Choroid plexus epithelial cell (primary cell): ENCODE measurements around the gene OR6B3.

ENCODE experiments used
- DNase-seq: peaks from one replicate; pipeline ENCODE4 v3.0.0-alpha.2; 2010; ENCODE audit warnings: low read depth
- H3K4me3 ChIP-seq: 2 replicates; pipeline ENCODE4 v1.5.1; 2011; ENCODE audit warnings: low read depth, mild to moderate bottlenecking, control low read depth, low read length, moderate library complexity
- TF ChIP-seq, protein P1 (sequence below): conservative IDR thresholded peaks from 2 replicates; pipeline ENCODE4 v1.5.1; 2011; ENCODE audit warnings: low read depth, mild to moderate bottlenecking, control low read depth, inconsistent platforms, low read length, moderate library complexity

OR6B3 gene

DNA sequence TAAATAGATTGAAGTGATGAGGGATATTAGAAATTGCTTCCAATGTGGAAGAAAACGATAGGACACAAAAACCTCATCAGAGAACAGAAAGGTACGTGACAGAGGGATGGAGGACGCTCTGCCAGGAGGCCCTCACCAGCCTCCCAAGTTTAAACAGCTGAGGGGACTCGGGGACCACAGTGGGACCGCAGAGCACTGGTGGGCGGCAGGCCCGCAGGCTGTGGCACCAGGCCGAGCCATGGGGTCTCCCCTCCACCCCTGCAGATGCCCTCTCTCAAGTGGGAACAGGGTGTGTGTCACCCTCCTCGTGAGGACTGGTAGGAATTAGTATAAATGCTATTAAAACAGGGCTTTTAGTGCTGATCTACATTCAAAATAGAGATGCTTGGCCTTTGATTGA, 39.0 kb downstream of the OR6B3 start:
- TF ChIP-seq, protein P1, sequence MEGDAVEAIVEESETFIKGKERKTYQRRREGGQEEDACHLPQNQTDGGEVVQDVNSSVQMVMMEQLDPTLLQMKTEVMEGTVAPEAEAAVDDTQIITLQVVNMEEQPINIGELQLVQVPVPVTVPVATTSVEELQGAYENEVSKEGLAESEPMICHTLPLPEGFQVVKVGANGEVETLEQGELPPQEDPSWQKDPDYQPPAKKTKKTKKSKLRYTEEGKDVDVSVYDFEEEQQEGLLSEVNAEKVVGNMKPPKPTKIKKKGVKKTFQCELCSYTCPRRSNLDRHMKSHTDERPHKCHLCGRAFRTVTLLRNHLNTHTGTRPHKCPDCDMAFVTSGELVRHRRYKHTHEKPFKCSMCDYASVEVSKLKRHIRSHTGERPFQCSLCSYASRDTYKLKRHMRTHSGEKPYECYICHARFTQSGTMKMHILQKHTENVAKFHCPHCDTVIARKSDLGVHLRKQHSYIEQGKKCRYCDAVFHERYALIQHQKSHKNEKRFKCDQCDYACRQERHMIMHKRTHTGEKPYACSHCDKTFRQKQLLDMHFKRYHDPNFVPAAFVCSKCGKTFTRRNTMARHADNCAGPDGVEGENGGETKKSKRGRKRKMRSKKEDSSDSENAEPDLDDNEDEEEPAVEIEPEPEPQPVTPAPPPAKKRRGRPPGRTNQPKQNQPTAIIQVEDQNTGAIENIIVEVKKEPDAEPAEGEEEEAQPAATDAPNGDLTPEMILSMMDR = no peak
- no peak for DNase-seq
- H3K4me3 ChIP-seq = no peak overlapping the region

DNA sequence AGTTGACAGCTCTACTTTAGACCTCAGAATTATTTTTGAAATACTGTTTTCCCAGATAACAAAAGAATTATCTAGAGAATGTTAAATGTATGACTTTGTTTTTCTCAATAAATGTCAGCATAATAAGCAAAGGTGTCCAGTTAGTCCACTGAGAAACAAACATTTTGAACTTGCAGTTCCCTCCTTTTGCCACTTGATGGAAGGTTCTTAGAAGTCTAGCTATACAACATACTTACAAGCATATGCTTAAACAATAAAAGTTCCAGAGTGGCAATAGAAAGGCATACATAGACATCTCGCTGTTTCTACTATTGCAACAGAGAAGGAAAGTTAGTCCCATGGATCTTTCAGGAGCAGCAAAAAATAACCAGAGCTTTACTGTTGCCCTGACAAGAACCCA, 40.0 kb downstream of the OR6B3 start:
- H3K4me3 ChIP-seq = no peak overlapping the region
- peak; percentile 65 for DNase-seq
- TF ChIP-seq, protein P1 = peak; percentile 46

DNA sequence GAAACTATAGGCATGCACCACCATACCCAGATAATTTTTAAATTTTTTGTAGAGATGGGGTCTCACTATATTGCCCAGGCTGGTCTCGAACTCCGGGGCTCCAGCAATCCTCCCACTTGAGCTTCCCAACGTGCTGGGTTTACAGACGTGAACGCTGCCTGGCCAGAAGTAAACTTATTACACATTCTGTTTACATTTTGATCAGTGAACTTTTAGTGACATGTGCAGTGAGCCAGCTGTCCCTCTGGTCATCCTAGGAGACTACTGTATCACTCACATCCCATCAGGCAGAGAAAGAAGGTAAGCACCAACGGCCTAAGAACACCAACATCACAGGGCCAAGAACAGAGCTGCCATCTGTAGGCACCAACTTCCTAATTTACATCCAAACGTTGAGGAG, 50.3 kb downstream of the OR6B3 start:
- TF ChIP-seq, protein P1 = no peak
- H3K4me3 ChIP-seq = no peak overlapping the region
- no peak for DNase-seq

DNA sequence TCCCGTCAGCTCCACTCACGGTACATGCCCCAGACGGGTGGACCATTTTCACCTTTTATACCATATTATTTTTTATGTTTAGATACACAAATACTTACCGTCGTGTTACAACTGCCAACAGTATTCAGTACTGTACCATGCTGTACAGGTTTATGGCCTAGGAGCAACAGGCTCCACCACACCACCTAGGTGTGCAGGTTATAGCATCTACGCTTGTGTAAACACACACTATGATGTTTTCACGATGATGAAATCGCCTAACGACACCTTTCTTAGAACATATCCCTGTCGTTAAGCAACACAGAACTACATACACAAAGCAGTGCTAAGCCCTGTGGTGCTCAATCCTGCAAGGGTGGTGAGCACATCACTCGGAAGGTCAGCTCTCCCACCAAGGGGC, 52.6 kb downstream of the OR6B3 start:
- H3K4me3 ChIP-seq = no peak overlapping the region
- TF ChIP-seq, protein P1 = no peak
- DNase-seq = no peak

DNA sequence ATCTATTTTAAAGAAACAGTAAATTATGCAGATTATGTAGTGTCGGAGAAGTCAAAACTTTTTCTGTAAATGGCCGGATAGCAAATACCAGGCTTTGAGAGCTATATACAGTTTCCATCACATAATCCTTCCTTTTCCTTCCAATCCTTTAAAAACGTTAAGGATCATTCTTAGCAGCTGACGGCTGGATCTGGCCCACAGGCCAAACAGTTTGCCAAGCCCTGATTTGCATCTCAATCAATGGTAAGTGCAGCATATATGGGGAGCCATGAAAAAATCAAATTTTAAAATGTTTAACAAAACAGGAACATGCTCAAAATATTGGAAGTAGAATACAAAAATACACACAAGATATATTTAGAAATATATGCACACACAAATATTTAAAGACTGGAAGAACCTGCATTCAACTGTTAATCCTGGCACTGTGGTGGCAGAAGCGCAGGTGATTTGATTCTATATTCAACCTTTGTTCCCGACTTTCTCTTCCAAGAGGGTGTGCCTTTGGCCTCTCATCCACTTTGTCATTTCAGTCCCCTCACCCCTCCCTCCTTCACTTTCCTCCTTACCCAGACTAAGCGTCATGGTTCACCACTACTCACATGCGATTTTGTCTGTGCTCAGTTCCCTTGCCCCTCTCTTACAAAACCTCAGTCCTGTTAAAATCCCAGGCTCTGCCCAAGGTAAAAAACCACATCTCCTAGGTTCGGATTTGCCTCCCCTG, 55.5 kb downstream of the OR6B3 start:
- no peak for DNase-seq
- H3K4me3 ChIP-seq = no peak overlapping the region
- TF ChIP-seq, protein P1 = no peak
